22Rv1 (cell line): ENCODE data around the gene GADD45GIP1.

Source experiments
- ZFX ChIP-seq: fragments of 450-650 bp; IDR thresholded peaks from 2 replicates; pipeline ENCODE4 v1.6.1; 2017; ENCODE audit warnings: antibody characterized with exemption, borderline replicate concordance
- TF ChIP-seq, protein P1 (sequence below): fragments of 450-650 bp; IDR thresholded peaks from 2 replicates; pipeline ENCODE4 v1.5.1; 2017; ENCODE audit warnings: mild to moderate bottlenecking

DNA sequence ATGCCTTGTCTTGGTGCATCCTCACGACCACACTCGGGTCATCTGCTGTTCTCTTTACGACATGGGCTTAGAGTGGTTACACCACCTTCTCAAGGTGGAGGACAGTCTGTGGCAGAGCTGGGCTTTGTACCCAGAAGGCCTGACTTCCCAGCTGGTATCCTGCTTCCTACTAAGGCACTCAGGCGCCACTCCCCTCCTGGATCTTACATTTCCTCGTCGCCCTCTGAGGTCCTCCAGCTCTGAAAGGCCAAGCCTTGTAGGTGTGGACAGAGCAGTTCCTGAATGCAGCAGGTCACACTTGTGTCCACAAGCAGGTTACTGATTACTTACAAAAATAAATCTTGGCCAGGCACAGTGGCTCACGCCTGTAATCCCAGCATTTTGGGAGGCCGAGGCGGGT, 49.9 kb downstream of the GADD45GIP1 start:
- TF ChIP-seq, protein P1, sequence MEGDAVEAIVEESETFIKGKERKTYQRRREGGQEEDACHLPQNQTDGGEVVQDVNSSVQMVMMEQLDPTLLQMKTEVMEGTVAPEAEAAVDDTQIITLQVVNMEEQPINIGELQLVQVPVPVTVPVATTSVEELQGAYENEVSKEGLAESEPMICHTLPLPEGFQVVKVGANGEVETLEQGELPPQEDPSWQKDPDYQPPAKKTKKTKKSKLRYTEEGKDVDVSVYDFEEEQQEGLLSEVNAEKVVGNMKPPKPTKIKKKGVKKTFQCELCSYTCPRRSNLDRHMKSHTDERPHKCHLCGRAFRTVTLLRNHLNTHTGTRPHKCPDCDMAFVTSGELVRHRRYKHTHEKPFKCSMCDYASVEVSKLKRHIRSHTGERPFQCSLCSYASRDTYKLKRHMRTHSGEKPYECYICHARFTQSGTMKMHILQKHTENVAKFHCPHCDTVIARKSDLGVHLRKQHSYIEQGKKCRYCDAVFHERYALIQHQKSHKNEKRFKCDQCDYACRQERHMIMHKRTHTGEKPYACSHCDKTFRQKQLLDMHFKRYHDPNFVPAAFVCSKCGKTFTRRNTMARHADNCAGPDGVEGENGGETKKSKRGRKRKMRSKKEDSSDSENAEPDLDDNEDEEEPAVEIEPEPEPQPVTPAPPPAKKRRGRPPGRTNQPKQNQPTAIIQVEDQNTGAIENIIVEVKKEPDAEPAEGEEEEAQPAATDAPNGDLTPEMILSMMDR = no peak
- no peak for TF ChIP-seq ZFX
